HL-60/S4 treated with retinoic acid at 250 ng/mL for 4 days and 3 days (cell line): ENCODE measurements around the gene MUS81.
"Not testable (repeated sequence)": the region's sequence is repeated elsewhere in the genome, so short reads cannot be mapped to it uniquely, and the experiment has no call there.

Experiments
- in situ Hi-C: fragments of 300-500 bp; cut with MboI; formaldehyde crosslinking; loops from 2 replicates; pipeline ENCODE4 v1.7.0; 2022; ENCODE audit warnings: low sequenced_read_pairs

The MUS81 gene

GRCh38 chr11:65860278-65861164, at the start of gene MUS81:
TSS of gene MUS81 (plus strand) at chr11:65860433. CDS start at chr11:65860754, 321 bp downstream.
- in situ Hi-C loops: no loop called here

- in situ Hi-C loops: no loop called here
Measured at GRCh38 chr11:65811764-65812475, 48.3 kb upstream of the MUS81 start.

- in situ Hi-C loops: no loop called here
Measured at GRCh38 chr11:65814131-65814985, 45.9 kb upstream of the MUS81 start.

- in situ Hi-C loops: no loop called here
Measured at GRCh38 chr11:65814986-65815565, 45.2 kb upstream of the MUS81 start.

GRCh38 chr11:65816696-65817095, 43.5 kb upstream of the MUS81 start:
- in situ Hi-C loops: no loop called here

- in situ Hi-C loops: no loop called here
Measured at GRCh38 chr11:65817312-65817834, 42.9 kb upstream of the MUS81 start.

- in situ Hi-C loops: no loop called here
Measured at GRCh38 chr11:65817835-65818680, 42.2 kb upstream of the MUS81 start.

- in situ Hi-C loops: no loop called here
Measured at GRCh38 chr11:65821107-65821506, 39.1 kb upstream of the MUS81 start.

GRCh38 chr11:65822776-65823528, 37.3 kb upstream of the MUS81 start:
- in situ Hi-C loops: no loop called here

- in situ Hi-C loops: no loop called here
Measured at GRCh38 chr11:65826984-65827735, 33.1 kb upstream of the MUS81 start.

GRCh38 chr11:65829459-65829858, 30.8 kb upstream of the MUS81 start:
- in situ Hi-C loops: no loop called here

- in situ Hi-C loops: not testable (repeated sequence)
Measured at GRCh38 chr11:65832231-65832630, 28.0 kb upstream of the MUS81 start.

- in situ Hi-C loops: no loop called here
Measured at GRCh38 chr11:65833297-65834030, 26.8 kb upstream of the MUS81 start, which contains the start of gene SNX32. TSS of gene SNX32 (plus strand) at chr11:65833963. CDS start at chr11:65834066, 103 bp downstream.

GRCh38 chr11:65834202-65834601, 26.0 kb upstream of the MUS81 start:
- in situ Hi-C loops: no loop called here

GRCh38 chr11:65842144-65842543, 18.1 kb upstream of the MUS81 start:
- in situ Hi-C loops: no loop called here

GRCh38 chr11:65843811-65844210, 16.4 kb upstream of the MUS81 start:
- in situ Hi-C loops: no loop called here

- in situ Hi-C loops: no loop called here
Measured at GRCh38 chr11:65844231-65844872, 15.9 kb upstream of the MUS81 start.
